Measurements from ENCODE around the gene CADM1.

CADM1 gene

DNA sequence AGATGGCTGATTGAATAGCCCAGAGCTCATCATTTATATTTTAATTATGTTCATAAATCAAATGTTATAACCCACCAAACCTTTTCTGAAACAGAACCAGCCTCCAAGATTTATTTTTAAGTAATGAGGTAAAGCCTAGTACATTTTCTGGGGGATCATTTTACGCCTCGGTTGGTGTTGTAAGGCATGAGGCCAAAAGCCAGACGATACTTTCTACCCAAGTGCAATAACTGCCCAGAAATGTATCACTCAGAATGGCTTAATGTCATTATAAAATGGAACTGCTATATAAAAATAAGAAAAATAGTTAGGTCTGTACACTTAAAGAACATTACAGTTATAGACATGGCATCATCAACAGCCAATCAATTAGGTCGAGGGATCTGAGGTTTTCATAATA, 283.3 kb downstream of the CADM1 start:
- Histone ChIP-seq H4K20me1 (ENCODE audit: insufficient read depth, low read length) (no peaks in the 10 kb centered on the region), H2AFZ (ENCODE audit: low read depth, low read length) (no peak overlapping the region), H3K9ac (ENCODE audit: low read length) (no peak overlapping the region), H3K4me2 (ENCODE audit: low read length) (no peak overlapping the region), H3K79me2 (ENCODE audit: low read length) (no peaks in the 10 kb centered on the region), H3K36me3 (replicated peaks; ENCODE audit: low read depth, low read length) (no peaks in the 10 kb centered on the region), H3K27ac (ENCODE audit: low read length) (no peak overlapping the region), H3K27me3 (ENCODE audit: low read depth, low read length) (peaks cover 64% of the 10 kb centered on the region), H3K4me3 (ENCODE audit: low read length) (no peak overlapping the region), H3K9me3 (ENCODE audit: insufficient read depth, low read length) (no peaks in the 10 kb centered on the region), H3K4me1 (ENCODE audit: low read length) (peaks cover 26% of the 10 kb centered on the region)
- TF ChIP-seq EZH2phosphoT487 (IDR thresholded peaks at IDR 0.05; ENCODE audit: low read depth) = no peak
- TF ChIP-seq CTCF (IDR thresholded peaks at IDR 0.05; ENCODE audit: low read depth, low read length) = no peak

GRCh38 chr11:115220423-115220822, 283.8 kb downstream of the CADM1 start:
- H3K36me3 ChIP-seq (replicated peaks; ENCODE audit: low read depth, low read length) = no peaks in the 10 kb centered on the region
- H3K4me3 ChIP-seq (ENCODE audit: low read length) = no peak overlapping the region
- no peak overlapping the region for H3K4me2 ChIP-seq (ENCODE audit: low read length)
- H3K79me2 ChIP-seq (ENCODE audit: low read length) = no peaks in the 10 kb centered on the region
- H3K9ac ChIP-seq (ENCODE audit: low read length) = no peak overlapping the region
- H3K9me3 ChIP-seq (ENCODE audit: insufficient read depth, low read length) = no peaks in the 10 kb centered on the region
- no peak overlapping the region for H3K27ac ChIP-seq (ENCODE audit: low read length)
- no peak for TF ChIP-seq CTCF (IDR thresholded peaks at IDR 0.05; ENCODE audit: low read depth, low read length)
- no peak for TF ChIP-seq EZH2phosphoT487 (IDR thresholded peaks at IDR 0.05; ENCODE audit: low read depth)
- H2AFZ ChIP-seq (ENCODE audit: low read depth, low read length) = no peak overlapping the region
- H4K20me1 ChIP-seq (ENCODE audit: insufficient read depth, low read length) = no peaks in the 10 kb centered on the region
- peaks cover 26% of the 10 kb centered on the region for H3K4me1 ChIP-seq (ENCODE audit: low read length)
- H3K27me3 ChIP-seq (ENCODE audit: low read depth, low read length) = peaks cover 64% of the 10 kb centered on the region

GRCh38 chr11:115219376-115219775, 284.8 kb downstream of the CADM1 start:
- peaks cover 56% of the 10 kb centered on the region for H3K27me3 ChIP-seq (ENCODE audit: low read depth, low read length)
- H3K36me3 ChIP-seq (replicated peaks; ENCODE audit: low read depth, low read length) = no peaks in the 10 kb centered on the region
- H3K9me3 ChIP-seq (ENCODE audit: insufficient read depth, low read length) = no peaks in the 10 kb centered on the region
- no peak overlapping the region for H2AFZ ChIP-seq (ENCODE audit: low read depth, low read length)
- H3K9ac ChIP-seq (ENCODE audit: low read length) = no peak overlapping the region
- no peaks in the 10 kb centered on the region for H3K79me2 ChIP-seq (ENCODE audit: low read length)
- no peak overlapping the region for H3K4me2 ChIP-seq (ENCODE audit: low read length)
- H4K20me1 ChIP-seq (ENCODE audit: insufficient read depth, low read length) = no peaks in the 10 kb centered on the region
- H3K4me1 ChIP-seq (ENCODE audit: low read length) = peaks cover 26% of the 10 kb centered on the region
- H3K27ac ChIP-seq (ENCODE audit: low read length) = no peak overlapping the region
- no peak overlapping the region for H3K4me3 ChIP-seq (ENCODE audit: low read length)
- TF ChIP-seq CTCF (IDR thresholded peaks at IDR 0.05; ENCODE audit: low read depth, low read length) (no peak), EZH2phosphoT487 (IDR thresholded peaks at IDR 0.05; ENCODE audit: low read depth) (no peak)

GRCh38 chr11:115217726-115218311, 286.4 kb downstream of the CADM1 start:
- Histone ChIP-seq H3K4me2 (ENCODE audit: low read length) (no peak overlapping the region), H3K27me3 (ENCODE audit: low read depth, low read length) (peaks cover 47% of the 10 kb centered on the region), H3K36me3 (replicated peaks; ENCODE audit: low read depth, low read length) (no peaks in the 10 kb centered on the region), H3K9me3 (ENCODE audit: insufficient read depth, low read length) (no peaks in the 10 kb centered on the region), H3K9ac (ENCODE audit: low read length) (no peak overlapping the region), H3K4me1 (ENCODE audit: low read length) (peaks cover 18% of the 10 kb centered on the region), H4K20me1 (ENCODE audit: insufficient read depth, low read length) (no peaks in the 10 kb centered on the region), H3K4me3 (ENCODE audit: low read length) (no peak overlapping the region), H3K27ac (ENCODE audit: low read length) (no peak overlapping the region), H3K79me2 (ENCODE audit: low read length) (no peaks in the 10 kb centered on the region), H2AFZ (ENCODE audit: low read depth, low read length) (no peak overlapping the region)
- TF ChIP-seq CTCF (IDR thresholded peaks at IDR 0.05; ENCODE audit: low read depth, low read length) = no peak
- no peak for TF ChIP-seq EZH2phosphoT487 (IDR thresholded peaks at IDR 0.05; ENCODE audit: low read depth)

All from OCI-LY3 (cell line).